ENCODE results near the gene ADSL. TPM values are rescaled to one million over a fixed set of nuclear protein-coding genes. Genes with fewer than 3 reads are reported as not detected.

The ADSL gene
- total RNA-seq, 1 donor from 2014 or later: 83.4 TPM

DNA sequence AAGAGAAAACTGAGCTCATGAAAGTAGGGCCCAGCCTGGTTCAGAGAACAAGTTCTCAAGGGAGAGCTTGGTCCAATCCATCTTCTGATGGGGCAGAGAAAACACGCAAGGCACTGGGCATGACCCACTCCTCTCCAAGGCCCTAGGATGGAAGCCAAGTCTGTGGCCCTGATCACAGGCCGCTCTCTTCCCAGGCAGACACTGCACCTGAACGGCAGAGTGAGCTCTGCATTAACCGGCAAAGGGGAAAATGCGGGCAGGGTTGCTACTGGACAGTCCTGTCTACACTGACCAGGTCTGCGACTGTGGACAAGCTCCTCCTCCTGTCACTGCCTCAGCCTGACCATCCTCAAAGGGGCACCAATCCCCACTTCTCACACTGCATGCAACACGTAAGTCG lies 73.4 kb downstream of the ADSL start:
- no peak overlapping the region for H3K9ac ChIP-seq (ENCODE audit: low read length)
- H3K4me1 Mint-ChIP-seq (ENCODE audit: low read depth, unreplicated experiment): peaks cover 12% of the 10 kb centered on the region
- H2AFZ ChIP-seq (ENCODE audit: low read depth, low read length): no peak overlapping the region
- TF ChIP-seq CTCF (IDR thresholded peaks at IDR 0.05; ENCODE audit: insufficient read depth, low read depth, low read length) (no peak), EZH2 (IDR thresholded peaks at IDR 0.05; ENCODE audit: insufficient read depth, low read length) (no peak)
- H3K4me3 Mint-ChIP-seq (ENCODE audit: unreplicated experiment): no peak overlapping the region
- H3K27me3 ChIP-seq (ENCODE audit: insufficient read depth, low read length): no peaks in the 10 kb centered on the region
- H3K36me3 ChIP-seq (ENCODE audit: insufficient read depth, low read length): peaks cover 32% of the 10 kb centered on the region
- H3K36me3 Mint-ChIP-seq (ENCODE audit: low read depth, unreplicated experiment): peaks cover 25% of the 10 kb centered on the region
- H3K4me2 ChIP-seq (ENCODE audit: low read length): no peak overlapping the region
- no peak overlapping the region for H3K4me3 ChIP-seq (ENCODE audit: insufficient read depth, low read depth, low read length)
- peaks cover 10% of the 10 kb centered on the region for H3K79me2 ChIP-seq (ENCODE audit: insufficient read depth, low read length)
- H3K4me1 ChIP-seq (ENCODE audit: insufficient read depth, low read length): peaks cover 4% of the 10 kb centered on the region
- FAIRE-seq (no peak), DNase-seq (ENCODE audit: low read depth) (no peak)
- H3K9me3 Mint-ChIP-seq (ENCODE audit: unreplicated experiment): peaks cover 2% of the 10 kb centered on the region
- H3K27ac ChIP-seq (ENCODE audit: low read depth, low read length): no peak overlapping the region
- no peak overlapping the region for H3K27ac Mint-ChIP-seq (ENCODE audit: unreplicated experiment)
- peaks cover 81% of the 10 kb centered on the region for H4K20me1 ChIP-seq (ENCODE audit: insufficient read depth, low read length)
- H3K27me3 Mint-ChIP-seq (ENCODE audit: low read depth, unreplicated experiment): no peaks in the 10 kb centered on the region
- no peaks in the 10 kb centered on the region for H3K9me3 ChIP-seq (ENCODE audit: insufficient read depth, low read depth, low read length)

GRCh38 chr22:40420341-40421081 lies 74.2 kb downstream of the ADSL start:
- Histone ChIP-seq H3K4me1 (ENCODE audit: insufficient read depth, low read length) (peaks cover 4% of the 10 kb centered on the region), H3K4me3 (ENCODE audit: insufficient read depth, low read depth, low read length) (no peak overlapping the region), H3K36me3 (ENCODE audit: insufficient read depth, low read length) (peaks cover 35% of the 10 kb centered on the region), H3K4me2 (ENCODE audit: low read length) (no peak overlapping the region), H3K27me3 (ENCODE audit: insufficient read depth, low read length) (no peaks in the 10 kb centered on the region), H2AFZ (ENCODE audit: low read depth, low read length) (no peak overlapping the region), H3K9me3 (ENCODE audit: insufficient read depth, low read depth, low read length) (no peaks in the 10 kb centered on the region), H3K27ac (ENCODE audit: low read depth, low read length) (no peak overlapping the region), H4K20me1 (ENCODE audit: insufficient read depth, low read length) (peaks cover 81% of the 10 kb centered on the region), H3K9ac (ENCODE audit: low read length) (no peak overlapping the region), H3K79me2 (ENCODE audit: insufficient read depth, low read length) (peaks cover 18% of the 10 kb centered on the region)
- H3K4me1 Mint-ChIP-seq (ENCODE audit: low read depth, unreplicated experiment): peaks cover 10% of the 10 kb centered on the region
- H3K27me3 Mint-ChIP-seq (ENCODE audit: low read depth, unreplicated experiment): no peaks in the 10 kb centered on the region
- TF ChIP-seq EZH2 (IDR thresholded peaks at IDR 0.05; ENCODE audit: insufficient read depth, low read length) (no peak), CTCF (IDR thresholded peaks at IDR 0.05; ENCODE audit: insufficient read depth, low read depth, low read length) (no peak)
- DNase-seq (ENCODE audit: low read depth): no peak
- H3K4me3 Mint-ChIP-seq (ENCODE audit: unreplicated experiment): no peak overlapping the region
- H3K27ac Mint-ChIP-seq (ENCODE audit: unreplicated experiment): no peak overlapping the region
- FAIRE-seq: no peak
- peaks cover 2% of the 10 kb centered on the region for H3K9me3 Mint-ChIP-seq (ENCODE audit: unreplicated experiment)
- H3K36me3 Mint-ChIP-seq (ENCODE audit: low read depth, unreplicated experiment): peaks cover 25% of the 10 kb centered on the region

DNA sequence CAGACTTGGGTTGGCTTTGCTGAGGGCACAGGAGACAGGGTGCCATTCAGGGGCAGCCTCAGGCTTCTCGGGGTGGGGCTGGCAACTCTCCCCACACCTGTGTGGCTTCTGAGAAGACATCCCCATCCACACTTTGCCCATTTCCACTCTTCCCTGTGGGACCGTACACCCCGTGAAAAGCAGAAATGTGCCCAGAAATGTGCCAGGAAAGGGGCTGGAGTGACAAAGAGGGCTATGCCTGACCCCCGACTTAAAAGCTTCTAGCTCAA lies 74.7 kb downstream of the ADSL start:
- H3K27ac ChIP-seq (ENCODE audit: low read depth, low read length): no peak overlapping the region
- FAIRE-seq: no peak

More for the DNA sequence above, 74.7 kb downstream of the ADSL start:
- Histone ChIP-seq H3K27me3 (ENCODE audit: insufficient read depth, low read length) (no peaks in the 10 kb centered on the region), H2AFZ (ENCODE audit: low read depth, low read length) (no peak overlapping the region), H4K20me1 (ENCODE audit: insufficient read depth, low read length) (peaks cover 81% of the 10 kb centered on the region), H3K9ac (ENCODE audit: low read length) (no peak overlapping the region), H3K79me2 (ENCODE audit: insufficient read depth, low read length) (peaks cover 22% of the 10 kb centered on the region), H3K4me3 (ENCODE audit: insufficient read depth, low read depth, low read length) (no peak overlapping the region), H3K9me3 (ENCODE audit: insufficient read depth, low read depth, low read length) (no peaks in the 10 kb centered on the region), H3K36me3 (ENCODE audit: insufficient read depth, low read length) (peaks cover 35% of the 10 kb centered on the region), H3K4me2 (ENCODE audit: low read length) (no peak overlapping the region), H3K4me1 (ENCODE audit: insufficient read depth, low read length) (no peaks in the 10 kb centered on the region)
- DNase-seq (ENCODE audit: low read depth): no peak
- no peak overlapping the region for H3K4me3 Mint-ChIP-seq (ENCODE audit: unreplicated experiment)
- peaks cover 29% of the 10 kb centered on the region for H3K36me3 Mint-ChIP-seq (ENCODE audit: low read depth, unreplicated experiment)
- H3K4me1 Mint-ChIP-seq (ENCODE audit: low read depth, unreplicated experiment): peaks cover 10% of the 10 kb centered on the region
- no peak for TF ChIP-seq CTCF (IDR thresholded peaks at IDR 0.05; ENCODE audit: insufficient read depth, low read depth, low read length)
- peaks cover 2% of the 10 kb centered on the region for H3K9me3 Mint-ChIP-seq (ENCODE audit: unreplicated experiment)
- no peaks in the 10 kb centered on the region for H3K27me3 Mint-ChIP-seq (ENCODE audit: low read depth, unreplicated experiment)
- no peak overlapping the region for H3K27ac Mint-ChIP-seq (ENCODE audit: unreplicated experiment)

Measured in astrocyte (in vitro differentiated cells and primary cell).